HG03045 (cell line): ENCODE measurements around the gene PACS1.

Source experiments
- ATAC-seq: cut with Tn5 transposase; IDR thresholded peaks from one replicate; pipeline ENCODE4 v1.9.1; 2021; ENCODE audit warnings: mild to moderate bottlenecking, moderate library complexity; ENCODE audit not compliant: unreplicated experiment

PACS1 gene

GRCh38 chr11:66048547-66049323 is 21.3 kb upstream of the PACS1 start, which contains the start of gene GAL3ST3:
GAL3ST3 (minus strand) TSS chr11:66049161; CDS start chr11:66045415, 3,746 bp downstream.
- no peak for ATAC-seq

- ATAC-seq: no peak
Measured at GRCh38 chr11:66050581-66051231, 19.4 kb upstream of the PACS1 start.

GRCh38 chr11:66051371-66051765 is 18.7 kb upstream of the PACS1 start:
- ATAC-seq: no peak

GRCh38 chr11:66051766-66052663 is 18.1 kb upstream of the PACS1 start, which contains the start of gene SF3B2:
SF3B2 (plus strand) TSS chr11:66052364; CDS start chr11:66052385, 21 bp downstream.
- ATAC-seq: peak; percentile 94

- ATAC-seq: no peak
Measured at GRCh38 chr11:66052664-66052982, 17.4 kb upstream of the PACS1 start.

- ATAC-seq: no peak
Measured at GRCh38 chr11:66055021-66055420, 15.1 kb upstream of the PACS1 start.

- ATAC-seq: no peak
Measured at GRCh38 chr11:66056501-66056900, 13.6 kb upstream of the PACS1 start.

- ATAC-seq: no peak
Measured at GRCh38 chr11:66059966-66060680, 9.9 kb upstream of the PACS1 start.

- ATAC-seq: no peak
Measured at GRCh38 chr11:66061268-66061667, 8.8 kb upstream of the PACS1 start.

- ATAC-seq: no peak
Measured at GRCh38 chr11:66062408-66062807, 7.7 kb upstream of the PACS1 start.

- no peak for ATAC-seq
Measured at GRCh38 chr11:66063900-66064299, 6.2 kb upstream of the PACS1 start.

GRCh38 chr11:66064571-66064970 is 5.5 kb upstream of the PACS1 start:
- ATAC-seq: no peak

GRCh38 chr11:66066751-66067150 is 3.3 kb upstream of the PACS1 start:
- no peak for ATAC-seq

- no peak for ATAC-seq
Measured at GRCh38 chr11:66067640-66068039, 2.4 kb upstream of the PACS1 start.

GRCh38 chr11:66068154-66068821 is 1.8 kb upstream of the PACS1 start:
- no peak for ATAC-seq

GRCh38 chr11:66068923-66069714 is 953 bp upstream of the PACS1 start:
- ATAC-seq: peak; percentile 18

- peak; percentile 18 for ATAC-seq
Measured at GRCh38 chr11:66070604-66071380, 720 bp downstream of the PACS1 start.

GRCh38 chr11:66071381-66071801 is 1.3 kb downstream of the PACS1 start:
- no peak for ATAC-seq

GRCh38 chr11:66072081-66072480 is 2.0 kb downstream of the PACS1 start:
- no peak for ATAC-seq
